HEK293 (cell line): ENCODE measurements around the gene LRRC8B.
A peak's percentile ranks its signal among the peaks of the same experiment; 100 is the strongest.

Source experiments
- CTCF ChIA-PET: fragments of 350-600 bp; formaldehyde crosslinking; extraction: SDS; loops from one replicate; lab custom pipeline; 2021; ENCODE audit warnings: antibody characterized with exemption; lab: Yijun Ruan, JAX
- POLR2A ChIA-PET: fragments of 300-600 bp; formaldehyde crosslinking; extraction: SDS; loops from one replicate; lab custom pipeline; 2020; ENCODE audit warnings: antibody characterized with exemption, inconsistent platforms; lab: Yijun Ruan, JAX
- H3K27ac ChIP-seq: fragments of 200-500 bp; sonication (Bioruptor generic); 2 replicates; pipeline ENCODE4 v1.5.1; 2014; ENCODE audit warnings: low read depth, low read length, control low read depth, inconsistent platforms; ENCODE audit errors: extremely low read depth
- H3K36me3 ChIP-seq, 2 experiments: fragments of 200-500 bp in 1 of 2; sonication (Bioruptor generic) in 1 of 2; 1 replicate in 1 of 2; 2 replicates in 1 of 2; pipeline ENCODE4 v1.5.1; 2014 to 2017; ENCODE audit warnings: inconsistent platforms in 2 of 2, low read length in 2 of 2; ENCODE audit not compliant: control insufficient read depth in 2 of 2, insufficient read depth in 1 of 2
- H3K4me1 ChIP-seq: fragments of 200-500 bp; sonication (Bioruptor generic); 2 replicates; pipeline ENCODE4 v1.5.1; 2014; ENCODE audit warnings: mild to moderate bottlenecking, low read length, inconsistent platforms; ENCODE audit not compliant: control insufficient read depth, insufficient read depth
- H3K4me3 ChIP-seq: 2 replicates; pipeline ENCODE4 v1.5.1; 2011; ENCODE audit warnings: low read depth, mild to moderate bottlenecking, control low read depth, low read length, moderate library complexity
- H3K9me3 ChIP-seq: fragments of 200-500 bp; sonication (Bioruptor generic); 2 replicates; pipeline ENCODE4 v1.5.1; 2014; ENCODE audit warnings: low read depth, low read length, inconsistent platforms; ENCODE audit not compliant: control insufficient read depth, insufficient read depth
- ZBTB8A ChIP-seq: fragments of 450-650 bp; formaldehyde crosslinking; IDR thresholded peaks from 2 replicates; pipeline ENCODE4 v1.5.1; 2016; ENCODE audit warnings: missing biosample characterization, missing genetic modification characterization
- ZNF169 ChIP-seq: fragments of 450-650 bp; formaldehyde crosslinking; IDR thresholded peaks from 2 replicates; pipeline ENCODE4 v1.5.1; 2016; ENCODE audit warnings: missing biosample characterization, missing genetic modification characterization
- ZNF211 ChIP-seq: fragments of 450-650 bp; formaldehyde crosslinking; IDR thresholded peaks from 2 replicates; pipeline ENCODE4 v1.5.1; 2016; ENCODE audit warnings: low read depth, missing biosample characterization, missing genetic modification characterization
- ZNF426 ChIP-seq: fragments of 450-650 bp; formaldehyde crosslinking; IDR thresholded peaks from 2 replicates; pipeline ENCODE4 v1.5.1; 2017; ENCODE audit warnings: missing biosample characterization, missing genetic modification characterization, mild to moderate bottlenecking, inconsistent platforms, moderate library complexity
- ZNF501 ChIP-seq: fragments of 450-650 bp; formaldehyde crosslinking; IDR thresholded peaks from 2 replicates; pipeline ENCODE4 v1.5.1; 2016; ENCODE audit warnings: missing biosample characterization, missing genetic modification characterization
- ZNF558 ChIP-seq: fragments of 450-650 bp; formaldehyde crosslinking; IDR thresholded peaks from 2 replicates; pipeline ENCODE4 v1.5.1; 2016; ENCODE audit warnings: missing biosample characterization, missing genetic modification characterization
- ZNF571 ChIP-seq: fragments of 450-650 bp; formaldehyde crosslinking; IDR thresholded peaks from 2 replicates; pipeline ENCODE4 v1.5.0; 2017; ENCODE audit warnings: missing biosample characterization, missing genetic modification characterization
- ZNF654 ChIP-seq: fragments of 450-650 bp; formaldehyde crosslinking; IDR thresholded peaks from 2 replicates; pipeline ENCODE4 v1.5.1; 2016; ENCODE audit warnings: low read depth, missing biosample characterization, missing genetic modification characterization
- ZNF747 ChIP-seq: fragments of 450-650 bp; formaldehyde crosslinking; IDR thresholded peaks from 2 replicates; pipeline ENCODE4 v1.5.1; 2016; ENCODE audit warnings: missing biosample characterization, missing genetic modification characterization
- TF ChIP-seq, protein P1 (sequence below): fragments of 450-650 bp; formaldehyde crosslinking; IDR thresholded peaks from 2 replicates; pipeline ENCODE4 v1.5.1; 2016; ENCODE audit warnings: missing biosample characterization, missing genetic modification characterization
- TF ChIP-seq, protein P2 (sequence below): fragments of 450-650 bp; formaldehyde crosslinking; IDR thresholded peaks from 2 replicates; pipeline ENCODE4 v1.5.1; 2016; ENCODE audit warnings: missing biosample characterization, missing genetic modification characterization
- TF ChIP-seq, protein P3 (sequence below): fragments of 450-650 bp; formaldehyde crosslinking; conservative IDR thresholded peaks from 2 replicates; pipeline ENCODE4 v1.5.1; 2016; ENCODE audit warnings: low read depth, missing biosample characterization, missing genetic modification characterization

Gene LRRC8B

DNA sequence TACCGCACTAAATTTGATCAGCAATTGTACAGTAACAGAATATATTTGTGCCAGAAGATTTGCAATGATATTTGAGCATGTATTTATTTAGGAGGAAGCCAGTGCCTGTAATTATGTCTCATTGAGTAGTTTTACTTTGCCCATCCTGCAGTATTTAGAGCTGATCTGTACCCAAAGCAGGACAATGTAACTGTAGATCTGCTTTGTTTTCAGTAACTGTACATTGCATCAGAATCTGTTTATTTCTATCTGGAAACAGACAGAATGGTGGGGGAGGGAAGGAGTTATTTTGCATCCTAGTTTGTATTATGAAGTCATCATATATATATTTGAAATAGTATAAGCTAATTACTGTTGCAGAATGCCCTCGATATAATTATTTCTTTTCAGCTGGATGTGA, 72.1 kb downstream of the LRRC8B start:
- CTCF ChIA-PET, result interaction anchor here (0.6 to 2.1 kb wide), 8 partner anchors 8 to 167 kb away, joined by 3 to 11 read pairs (median 4); no protein-coding TSS in a partner anchor
- H3K4me1 ChIP-seq, result no peaks in the 10 kb centered on the region

DNA sequence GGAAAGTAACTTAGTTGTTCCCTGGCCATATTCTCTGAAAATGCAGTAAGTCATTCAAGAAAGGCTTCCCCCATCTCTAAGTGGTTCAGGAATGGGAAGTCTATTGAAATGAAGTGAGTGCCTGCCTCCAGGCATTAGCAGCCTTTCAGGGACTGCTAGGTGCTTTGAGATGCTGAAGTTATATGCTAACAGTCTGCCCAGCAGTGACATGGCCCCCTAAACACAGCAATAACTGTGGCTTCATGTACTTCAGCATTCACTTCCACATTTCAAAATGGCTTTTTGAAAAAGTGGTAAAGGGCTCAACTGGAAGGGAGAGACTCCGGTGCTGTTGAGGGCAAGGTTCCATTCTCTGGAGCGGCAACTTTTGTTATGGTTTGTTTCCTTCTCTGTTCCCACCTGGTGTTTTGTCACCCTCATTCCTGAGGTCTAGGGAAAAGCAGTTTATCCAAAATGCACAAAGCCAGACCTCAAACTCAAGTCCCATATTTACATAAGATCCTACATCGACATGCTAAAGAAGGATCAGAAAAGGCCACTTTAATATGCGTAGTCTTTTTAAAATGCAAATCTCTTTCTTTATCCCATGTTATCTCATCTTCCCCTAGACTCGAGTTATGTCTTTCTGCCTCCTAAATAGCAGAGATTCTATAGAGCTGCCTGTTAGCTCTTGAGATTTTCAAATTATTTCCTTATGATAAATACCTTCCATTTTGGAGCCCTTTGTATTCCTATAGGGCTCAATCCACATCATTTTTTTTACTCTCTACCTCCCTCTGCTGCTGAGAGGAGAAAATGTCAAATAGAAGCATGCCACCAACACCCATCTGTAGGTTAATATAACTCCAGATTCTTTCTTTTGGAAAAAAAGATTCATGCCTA, 74.1 kb downstream of the LRRC8B start:
- Histone ChIP-seq H3K9me3 (no peaks in the 10 kb centered on the region), H3K36me3 (no peaks in the 10 kb centered on the region), H3K4me1 (no peaks in the 10 kb centered on the region), H3K4me3 (no peak overlapping the region), H3K27ac (no peak overlapping the region)
- ChIA-PET CTCF (interaction anchor here (0.6 to 2.9 kb wide), 17 partner anchors 10 to 649 kb away, joined by 3 to 17 read pairs (median 4); no protein-coding TSS in a partner anchor), POLR2A (no interaction called here)
- TF ChIP-seq ZNF169 (tag by site-specific recombination) (no peak), ZNF747 (no peak), ZNF654 (tag by site-specific recombination) (peak; percentile 50), ZBTB8A (tag by site-specific recombination) (no peak)
- TF ChIP-seq, protein P1, sequence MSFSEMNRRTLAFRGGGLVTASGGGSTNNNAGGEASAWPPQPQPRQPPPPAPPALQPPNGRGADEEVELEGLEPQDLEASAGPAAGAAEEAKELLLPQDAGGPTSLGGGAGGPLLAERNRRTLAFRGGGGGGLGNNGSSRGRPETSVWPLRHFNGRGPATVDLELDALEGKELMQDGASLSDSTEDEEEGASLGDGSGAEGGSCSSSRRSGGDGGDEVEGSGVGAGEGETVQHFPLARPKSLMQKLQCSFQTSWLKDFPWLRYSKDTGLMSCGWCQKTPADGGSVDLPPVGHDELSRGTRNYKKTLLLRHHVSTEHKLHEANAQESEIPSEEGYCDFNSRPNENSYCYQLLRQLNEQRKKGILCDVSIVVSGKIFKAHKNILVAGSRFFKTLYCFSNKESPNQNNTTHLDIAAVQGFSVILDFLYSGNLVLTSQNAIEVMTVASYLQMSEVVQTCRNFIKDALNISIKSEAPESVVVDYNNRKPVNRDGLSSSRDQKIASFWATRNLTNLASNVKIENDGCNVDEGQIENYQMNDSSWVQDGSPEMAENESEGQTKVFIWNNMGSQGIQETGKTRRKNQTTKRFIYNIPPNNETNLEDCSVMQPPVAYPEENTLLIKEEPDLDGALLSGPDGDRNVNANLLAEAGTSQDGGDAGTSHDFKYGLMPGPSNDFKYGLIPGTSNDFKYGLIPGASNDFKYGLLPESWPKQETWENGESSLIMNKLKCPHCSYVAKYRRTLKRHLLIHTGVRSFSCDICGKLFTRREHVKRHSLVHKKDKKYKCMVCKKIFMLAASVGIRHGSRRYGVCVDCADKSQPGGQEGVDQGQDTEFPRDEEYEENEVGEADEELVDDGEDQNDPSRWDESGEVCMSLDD (tag by site-specific recombination), result no peak

More for the DNA sequence above, 72.1 kb downstream of the LRRC8B start:
- no peaks in the 10 kb centered on the region for H3K36me3 ChIP-seq
- TF ChIP-seq, protein P2, sequence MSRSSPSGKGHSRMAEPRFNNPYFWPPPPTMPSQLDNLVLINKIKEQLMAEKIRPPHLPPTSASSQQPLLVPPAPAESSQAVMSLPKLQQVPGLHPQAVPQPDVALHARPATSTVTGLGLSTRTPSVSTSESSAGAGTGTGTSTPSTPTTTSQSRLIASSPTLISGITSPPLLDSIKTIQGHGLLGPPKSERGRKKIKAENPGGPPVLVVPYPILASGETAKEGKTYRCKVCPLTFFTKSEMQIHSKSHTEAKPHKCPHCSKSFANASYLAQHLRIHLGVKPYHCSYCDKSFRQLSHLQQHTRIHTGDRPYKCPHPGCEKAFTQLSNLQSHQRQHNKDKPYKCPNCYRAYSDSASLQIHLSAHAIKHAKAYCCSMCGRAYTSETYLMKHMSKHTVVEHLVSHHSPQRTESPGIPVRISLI (tag by site-specific recombination), result no peak
- no peak for TF ChIP-seq ZNF211 (tag by site-specific recombination)
- TF ChIP-seq ZNF501 (tag by site-specific recombination), result no peak
- TF ChIP-seq ZNF426 (tag by site-specific recombination), result no peak
- TF ChIP-seq ZNF747, result no peak
- no peak for TF ChIP-seq ZNF558 (tag by site-specific recombination)
- TF ChIP-seq ZNF571 (tag by site-specific recombination), result no peak
- TF ChIP-seq, protein P3, sequence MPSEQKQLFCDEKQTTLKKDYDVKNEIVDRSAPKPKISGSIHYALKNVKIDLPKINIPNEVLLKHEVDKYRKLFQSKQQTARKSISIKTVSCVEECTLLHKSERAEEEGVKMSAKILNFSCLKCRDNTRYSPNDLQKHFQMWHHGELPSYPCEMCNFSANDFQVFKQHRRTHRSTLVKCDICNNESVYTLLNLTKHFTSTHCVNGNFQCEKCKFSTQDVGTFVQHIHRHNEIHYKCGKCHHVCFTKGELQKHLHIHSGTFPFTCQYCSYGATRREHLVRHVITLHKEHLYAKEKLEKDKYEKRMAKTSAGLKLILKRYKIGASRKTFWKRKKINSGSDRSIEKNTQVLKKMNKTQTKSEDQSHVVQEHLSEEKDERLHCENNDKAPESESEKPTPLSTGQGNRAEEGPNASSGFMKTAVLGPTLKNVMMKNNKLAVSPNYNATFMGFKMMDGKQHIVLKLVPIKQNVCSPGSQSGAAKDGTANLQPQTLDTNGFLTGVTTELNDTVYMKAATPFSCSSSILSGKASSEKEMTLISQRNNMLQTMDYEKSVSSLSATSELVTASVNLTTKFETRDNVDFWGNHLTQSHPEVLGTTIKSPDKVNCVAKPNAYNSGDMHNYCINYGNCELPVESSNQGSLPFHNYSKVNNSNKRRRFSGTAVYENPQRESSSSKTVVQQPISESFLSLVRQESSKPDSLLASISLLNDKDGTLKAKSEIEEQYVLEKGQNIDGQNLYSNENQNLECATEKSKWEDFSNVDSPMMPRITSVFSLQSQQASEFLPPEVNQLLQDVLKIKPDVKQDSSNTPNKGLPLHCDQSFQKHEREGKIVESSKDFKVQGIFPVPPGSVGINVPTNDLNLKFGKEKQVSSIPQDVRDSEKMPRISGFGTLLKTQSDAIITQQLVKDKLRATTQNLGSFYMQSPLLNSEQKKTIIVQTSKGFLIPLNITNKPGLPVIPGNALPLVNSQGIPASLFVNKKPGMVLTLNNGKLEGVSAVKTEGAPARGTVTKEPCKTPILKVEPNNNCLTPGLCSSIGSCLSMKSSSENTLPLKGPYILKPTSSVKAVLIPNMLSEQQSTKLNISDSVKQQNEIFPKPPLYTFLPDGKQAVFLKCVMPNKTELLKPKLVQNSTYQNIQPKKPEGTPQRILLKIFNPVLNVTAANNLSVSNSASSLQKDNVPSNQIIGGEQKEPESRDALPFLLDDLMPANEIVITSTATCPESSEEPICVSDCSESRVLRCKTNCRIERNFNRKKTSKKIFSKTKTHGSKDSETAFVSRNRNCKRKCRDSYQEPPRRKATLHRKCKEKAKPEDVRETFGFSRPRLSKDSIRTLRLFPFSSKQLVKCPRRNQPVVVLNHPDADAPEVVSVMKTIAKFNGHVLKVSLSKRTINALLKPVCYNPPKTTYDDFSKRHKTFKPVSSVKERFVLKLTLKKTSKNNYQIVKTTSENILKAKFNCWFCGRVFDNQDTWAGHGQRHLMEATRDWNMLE (tag by site-specific recombination), result no peak
- POLR2A ChIA-PET, result no interaction called here
- no peak overlapping the region for H3K27ac ChIP-seq
- no peaks in the 10 kb centered on the region for H3K9me3 ChIP-seq
- H3K4me3 ChIP-seq, result no peak overlapping the region
